K562 (cell line): ENCODE measurements around the gene ADCY5. TPM values are rescaled to one million over a fixed set of nuclear protein-coding genes. Genes with fewer than 3 reads are reported as not detected.

Experiments used
- ATAC-seq: fragments of 200-7000 bp; cut with Tn5 transposase; 3 replicates; pipeline ENCODE4 v1.9.1; 2020; ENCODE audit warnings: moderate library complexity
- BruUV-seq: library from RNA; stranded (reverse); fragments of 400-500 nt; replicated peaks from 2 replicates; lab custom pipeline; 2021; lab: Mats Ljungman, UMichigan
- CTCF ChIA-PET: fragments of 300-600 bp; formaldehyde crosslinking; extraction: SDS; loops from one replicate; lab custom pipeline; 2021; ENCODE audit warnings: low intra/inter-chr PET ratio; lab: Yijun Ruan, JAX
- POLR2A ChIA-PET: fragments of 300-600, 350-650 bp; sonication (Branson Sonifier 250); formaldehyde crosslinking; extraction: SDS; loops from one replicate; lab custom pipeline; 2021; ENCODE audit warnings: antibody characterized with exemption, inconsistent platforms; lab: Yijun Ruan, JAX
- DNase-seq, 4 experiments: peaks; one replicate each; pipeline versions ENCODE4 v3.0.0 to v3.0.0-alpha.2; 2011 to 2018; ENCODE audit warnings: low spot score in 3 of 4, mixed read lengths in 3 of 4; ENCODE audit errors: extremely low read depth in 1 of 4
- FAIRE-seq: peaks from 2 replicates; lab custom pipeline; 2011; peaks lifted over from hg19 to GRCh38; lab: Jason Lieb, UNC
- H2AFZ ChIP-seq: 2 replicates; pipeline ENCODE4 v1.6.0; 2011; ENCODE audit warnings: low read depth, low read length, control low read depth, inconsistent platforms
- H3K27ac ChIP-seq: fragments of 200-600 bp; 3 replicates; pipeline ENCODE4 v1.8.0; 2011; ENCODE audit warnings: low read depth, mild to moderate bottlenecking, control low read depth, inconsistent platforms, low read length, moderate library complexity, mixed read lengths; ENCODE audit errors: extremely low read depth
- H3K27me3 ChIP-seq, 2 experiments: fragments of 300-600 bp in 1 of 2; 2 replicates in 1 of 2; 3 replicates in 1 of 2; pipeline versions ENCODE4 v1.6.0 to v1.8.0; 2011; ENCODE audit warnings: inconsistent platforms in 2 of 2, low read length in 2 of 2, mild to moderate bottlenecking in 1 of 2, mixed read lengths in 1 of 2, moderate library complexity in 1 of 2; ENCODE audit not compliant: control insufficient read depth in 2 of 2, insufficient read depth in 2 of 2
- H3K36me3 ChIP-seq: fragments of 300-600 bp; 3 replicates; pipeline ENCODE4 v1.8.0; 2011; ENCODE audit warnings: mild to moderate bottlenecking, low read length, inconsistent platforms; ENCODE audit not compliant: control insufficient read depth, insufficient read depth
- H3K4me1 ChIP-seq, 2 experiments: fragments of 200-600 bp in 1 of 2; replicated peaks in 1 of 2; 2 replicates in 1 of 2; 3 replicates in 1 of 2; pipeline versions ENCODE4 v1.5.1 to v1.8.0; 2011; ENCODE audit warnings: inconsistent platforms in 2 of 2, low read length in 2 of 2, mild to moderate bottlenecking in 1 of 2, mixed read lengths in 1 of 2, moderate library complexity in 1 of 2; ENCODE audit not compliant: control insufficient read depth in 2 of 2, insufficient read depth in 2 of 2
- H3K4me2 ChIP-seq: 2 replicates; pipeline ENCODE4 v1.6.1; 2011; ENCODE audit warnings: low read length, control low read depth, inconsistent platforms, mixed read lengths; ENCODE audit not compliant: insufficient read depth
- H3K4me3 ChIP-seq: fragments of 200-600 bp; sonication (generic), shearing (Covaris generic); 2 replicates; pipeline ENCODE4 v1.5.1; 2016; ENCODE audit warnings: control low read depth, inconsistent platforms
- H3K79me2 ChIP-seq: fragments of 200-600 bp; 3 replicates; pipeline ENCODE4 v1.8.0; 2011; ENCODE audit warnings: low read length, inconsistent platforms; ENCODE audit not compliant: control insufficient read depth, insufficient read depth
- H3K9ac ChIP-seq, 2 experiments: 2 replicates each; pipeline versions ENCODE4 v1.6.0 to v1.6.1; 2011; ENCODE audit warnings: low read depth in 2 of 2, low read length in 2 of 2, control low read depth in 1 of 2, inconsistent platforms in 1 of 2, mild to moderate bottlenecking in 1 of 2, mixed read lengths in 1 of 2; ENCODE audit not compliant: insufficient read depth in 1 of 2
- H3K9me1 ChIP-seq: one replicate; pipeline ENCODE4 v1.6.0; 2011; ENCODE audit warnings: inconsistent platforms, mild to moderate bottlenecking, low read length, moderate library complexity; ENCODE audit not compliant: control insufficient read depth, insufficient read depth
- H3K9me3 ChIP-seq: replicated peaks from 2 replicates; pipeline ENCODE4 v1.5.1; 2011; ENCODE audit warnings: low read depth, low read length, inconsistent platforms; ENCODE audit not compliant: control insufficient read depth, insufficient read depth
- H4K20me1 ChIP-seq: replicated peaks from 2 replicates; pipeline ENCODE4 v1.6.1; 2011; ENCODE audit warnings: low read length, inconsistent platforms, mixed read lengths; ENCODE audit not compliant: control insufficient read depth, insufficient read depth
- CXXC5 ChIP-seq: fragments of 250-450 bp; sonication (Bioruptor Pico); IDR thresholded peaks from 2 replicates; pipeline ENCODE4 v1.8.0; 2022; ENCODE audit warnings: inconsistent platforms, mild to moderate bottlenecking, moderate library complexity
- ELF4 ChIP-seq: fragments of 450-650 bp; formaldehyde crosslinking; IDR thresholded peaks from 2 replicates; pipeline ENCODE4 v1.4.0; 2022; ENCODE audit warnings: missing genetic modification characterization
- ETV6 ChIP-seq, 3 experiments: fragments of 150-350 bp in 1 of 3; sonication (generic) in 1 of 3; formaldehyde crosslinking in 1 of 3; IDR thresholded peaks; 2 replicates each; pipeline versions ENCODE4 v1.6.1 to v1.8.0; 2014 to 2022; ENCODE audit warnings: borderline replicate concordance in 2 of 3, low read depth in 2 of 3, antibody characterized with exemption in 1 of 3, low read length in 1 of 3, mild to moderate bottlenecking in 1 of 3, missing genetic modification reagents in 1 of 3
- GATA2 ChIP-seq: sonication (generic); formaldehyde crosslinking; IDR thresholded peaks from 2 replicates; pipeline ENCODE4 v1.4.0; 2020; ENCODE audit warnings: mild to moderate bottlenecking, missing genetic modification reagents
- HEY1 ChIP-seq: fragments of 250-450 bp; sonication (Bioruptor Pico); IDR thresholded peaks from 2 replicates; pipeline ENCODE4 v1.5.0; 2020; ENCODE audit warnings: mild to moderate bottlenecking, moderate library complexity, borderline replicate concordance
- KHSRP ChIP-seq: fragments of 450-650 bp; IDR thresholded peaks from 2 replicates; pipeline ENCODE4 v1.6.1; 2017
- KLF1 ChIP-seq: fragments of 450-650 bp; IDR thresholded peaks from 2 replicates; pipeline ENCODE4 v1.6.1; 2016; ENCODE audit warnings: missing genetic modification characterization, missing compliant biosample characterization
- SRSF3 ChIP-seq: fragments of 200-400 bp; formaldehyde crosslinking; IDR thresholded peaks from 2 replicates; pipeline ENCODE4 v1.6.1; 2016; ENCODE audit warnings: mild to moderate bottlenecking, low read length, moderate library complexity; ENCODE audit not compliant: insufficient read depth
- TGIF2 ChIP-seq: sonication (generic); formaldehyde crosslinking; IDR thresholded peaks from 2 replicates; pipeline ENCODE4 v1.8.1; 2022; ENCODE audit warnings: mild to moderate bottlenecking, missing genetic modification reagents, moderate library complexity
- ZNF408 ChIP-seq: fragments of 250-450 bp; sonication (Bioruptor Pico); IDR thresholded peaks from 2 replicates; pipeline ENCODE4 v1.4.0; 2020; ENCODE audit warnings: low read depth, mild to moderate bottlenecking, moderate library complexity
- ZNF696 ChIP-seq: fragments of 250-450 bp; sonication (Bioruptor Pico); conservative IDR thresholded peaks from 2 replicates; pipeline ENCODE4 v1.4.0; 2020; ENCODE audit warnings: mild to moderate bottlenecking, moderate library complexity
- ZNF707 ChIP-seq: fragments of 250-450 bp; sonication (Bioruptor Pico); conservative IDR thresholded peaks from 2 replicates; pipeline ENCODE4 v1.8.0; 2022; ENCODE audit warnings: inconsistent platforms, mild to moderate bottlenecking, moderate library complexity
- WGBS: fragments of 100-300 bp; shearing (Covaris generic); methylation state at CpG from one replicate; pipeline ENCODE4 v1.1.6; 2016; ENCODE audit warnings: low coverage, mixed read lengths; ENCODE audit not compliant: insufficient coverage; ENCODE audit errors: missing lambda C conversion rate; 5-methylcytosine and 5-hydroxymethylcytosine counted together
- in situ Hi-C: fragments of 300-500 bp; cut with MboI; formaldehyde crosslinking; loops from 4 replicates; pipeline ENCODE4 v1.15.0; 2018; ENCODE audit warnings: inconsistent platforms, mixed read lengths
- intact Hi-C: fragments of 100-400 bp; cut with micrococcal nuclease; formaldehyde crosslinking; loops from 2 replicates; pipeline ENCODE4 v1.14.2; 2022
- polyA plus RNA-seq, 8 experiments: library from polyadenylated mRNA; depleted of rRNA in 4 of 8; stranded (reverse) in 5 of 8; unstranded in 3 of 8; fragments of >200 nt; fragmentation: Nextera tagmentation in 2 of 8; fragmentation: Illumina TruSeq in 1 of 8; extraction: Ambion mirVana in 2 of 8; extraction: Trizol in 1 of 8; gene quantifications; 2 replicates each; pipeline versions ENCODE4 v1.2.1 to v1.2.3, GENCODE V29; 2011 to 2014; ENCODE audit warnings: inconsistent platforms in 1 of 8, missing spikeins in 1 of 8
- total RNA-seq, 7 experiments: library from RNA; depleted of rRNA in 6 of 7; stranded (reverse); fragments of >200 nt in 6 of 7; fragmentation: Illumina TruSeq in 2 of 7; extraction: Trizol in 2 of 7; gene quantifications; 2 replicates each; pipeline versions ENCODE4 v1.2.1 to v1.2.3, GENCODE V29; 2011 to 2021; ENCODE audit warnings: low replicate concordance in 1 of 7
- TF ChIP-seq, protein P1 (sequence below): fragments of 250-450 bp; sonication (Bioruptor Pico); IDR thresholded peaks from 2 replicates; pipeline ENCODE4 v1.4.0; 2020; ENCODE audit warnings: mild to moderate bottlenecking
- TF ChIP-seq, protein P2 (sequence below): fragments of 150-350 bp; IDR thresholded peaks from 2 replicates; pipeline ENCODE4 v1.6.1; 2014; ENCODE audit warnings: low read depth, mild to moderate bottlenecking, low read length, borderline replicate concordance
- TF ChIP-seq, protein P3 (sequence below): sonication (generic); formaldehyde crosslinking; IDR thresholded peaks from 2 replicates; pipeline ENCODE4 v1.4.0; 2020; ENCODE audit warnings: mild to moderate bottlenecking, missing genetic modification reagents

Gene ADCY5
- total and polyA plus RNA-seq, 9 of the 15 experiments (the other 6 are each of a cell fraction or from before 2014, with no cell fraction given), result under 0.01 TPM; not detected in 8

DNA sequence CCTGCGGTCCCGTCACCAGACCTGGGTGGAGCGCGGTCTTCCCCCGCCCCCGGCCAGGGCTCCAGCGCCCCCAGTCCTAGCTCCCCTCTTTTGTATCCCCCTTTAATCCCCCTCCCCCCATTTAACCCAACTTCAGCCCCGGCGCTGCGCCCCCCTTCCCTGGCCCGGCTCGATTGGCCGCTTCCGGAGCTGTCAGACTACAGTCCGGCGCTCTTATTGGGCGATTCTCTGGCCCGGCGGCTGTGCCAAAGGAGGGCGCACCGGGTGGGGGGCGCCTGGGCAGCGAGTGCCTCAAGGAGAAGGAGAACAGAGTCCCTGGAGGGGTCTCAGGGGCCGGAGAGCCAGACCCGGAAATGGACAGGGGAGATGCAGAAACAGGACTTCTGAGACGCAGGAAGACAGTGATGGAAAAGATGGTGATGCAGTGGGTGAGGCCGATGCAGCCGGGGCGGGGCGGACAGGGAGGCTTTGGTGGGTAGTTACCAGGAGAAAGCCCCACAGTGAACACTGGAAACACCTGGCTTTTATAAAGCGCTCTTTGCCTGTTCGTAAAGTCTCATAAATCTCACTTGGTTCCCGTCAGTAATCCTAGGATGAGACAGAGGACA is 1.2 kb upstream of the ADCY5 start:
- POLR2A ChIA-PET, result no interaction called here
- no peak for FAIRE-seq
- WGBS, result 25% methylated on average over 8 of the region's 33 CpGs
- TF ChIP-seq ZNF696 (no peak), TGIF2 (CRISPR knock-in tag) (no peak), HEY1 (no peak), KLF1 (tag) (no peak), ZNF408 (CRISPR knock-in tag) (no peak), GATA2 (CRISPR knock-in tag) (no peak), KHSRP (no peak), ETV6 (IDR thresholded peaks at IDR 0.05; ENCODE audit: borderline replicate concordance in 1 of 2, low read depth in 2 of 2, low read length in 1 of 2) (no peak), ETV6 (CRISPR knock-in tag; IDR thresholded peaks at IDR 0.05; ENCODE audit: borderline replicate concordance) (no peak), CXXC5 (CRISPR knock-in tag) (no peak), SRSF3 (no peak), ELF4 (CRISPR knock-in tag) (no peak), ZNF707 (no peak)
- TF ChIP-seq, protein P1, sequence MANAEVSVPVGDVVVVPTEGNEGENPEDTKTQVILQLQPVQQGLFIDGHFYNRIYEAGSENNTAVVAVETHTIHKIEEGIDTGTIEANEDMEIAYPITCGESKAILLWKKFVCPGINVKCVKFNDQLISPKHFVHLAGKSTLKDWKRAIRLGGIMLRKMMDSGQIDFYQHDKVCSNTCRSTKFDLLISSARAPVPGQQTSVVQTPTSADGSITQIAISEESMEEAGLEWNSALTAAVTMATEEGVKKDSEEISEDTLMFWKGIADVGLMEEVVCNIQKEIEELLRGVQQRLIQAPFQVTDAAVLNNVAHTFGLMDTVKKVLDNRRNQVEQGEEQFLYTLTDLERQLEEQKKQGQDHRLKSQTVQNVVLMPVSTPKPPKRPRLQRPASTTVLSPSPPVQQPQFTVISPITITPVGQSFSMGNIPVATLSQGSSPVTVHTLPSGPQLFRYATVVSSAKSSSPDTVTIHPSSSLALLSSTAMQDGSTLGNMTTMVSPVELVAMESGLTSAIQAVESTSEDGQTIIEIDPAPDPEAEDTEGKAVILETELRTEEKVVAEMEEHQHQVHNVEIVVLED (CRISPR knock-in tag), result no peak
- TF ChIP-seq, protein P2, sequence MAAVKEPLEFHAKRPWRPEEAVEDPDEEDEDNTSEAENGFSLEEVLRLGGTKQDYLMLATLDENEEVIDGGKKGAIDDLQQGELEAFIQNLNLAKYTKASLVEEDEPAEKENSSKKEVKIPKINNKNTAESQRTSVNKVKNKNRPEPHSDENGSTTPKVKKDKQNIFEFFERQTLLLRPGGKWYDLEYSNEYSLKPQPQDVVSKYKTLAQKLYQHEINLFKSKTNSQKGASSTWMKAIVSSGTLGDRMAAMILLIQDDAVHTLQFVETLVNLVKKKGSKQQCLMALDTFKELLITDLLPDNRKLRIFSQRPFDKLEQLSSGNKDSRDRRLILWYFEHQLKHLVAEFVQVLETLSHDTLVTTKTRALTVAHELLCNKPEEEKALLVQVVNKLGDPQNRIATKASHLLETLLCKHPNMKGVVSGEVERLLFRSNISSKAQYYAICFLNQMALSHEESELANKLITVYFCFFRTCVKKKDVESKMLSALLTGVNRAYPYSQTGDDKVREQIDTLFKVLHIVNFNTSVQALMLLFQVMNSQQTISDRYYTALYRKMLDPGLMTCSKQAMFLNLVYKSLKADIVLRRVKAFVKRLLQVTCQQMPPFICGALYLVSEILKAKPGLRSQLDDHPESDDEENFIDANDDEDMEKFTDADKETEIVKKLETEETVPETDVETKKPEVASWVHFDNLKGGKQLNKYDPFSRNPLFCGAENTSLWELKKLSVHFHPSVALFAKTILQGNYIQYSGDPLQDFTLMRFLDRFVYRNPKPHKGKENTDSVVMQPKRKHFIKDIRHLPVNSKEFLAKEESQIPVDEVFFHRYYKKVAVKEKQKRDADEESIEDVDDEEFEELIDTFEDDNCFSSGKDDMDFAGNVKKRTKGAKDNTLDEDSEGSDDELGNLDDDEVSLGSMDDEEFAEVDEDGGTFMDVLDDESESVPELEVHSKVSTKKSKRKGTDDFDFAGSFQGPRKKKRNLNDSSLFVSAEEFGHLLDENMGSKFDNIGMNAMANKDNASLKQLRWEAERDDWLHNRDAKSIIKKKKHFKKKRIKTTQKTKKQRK, result no peak
- TF ChIP-seq, protein P3, sequence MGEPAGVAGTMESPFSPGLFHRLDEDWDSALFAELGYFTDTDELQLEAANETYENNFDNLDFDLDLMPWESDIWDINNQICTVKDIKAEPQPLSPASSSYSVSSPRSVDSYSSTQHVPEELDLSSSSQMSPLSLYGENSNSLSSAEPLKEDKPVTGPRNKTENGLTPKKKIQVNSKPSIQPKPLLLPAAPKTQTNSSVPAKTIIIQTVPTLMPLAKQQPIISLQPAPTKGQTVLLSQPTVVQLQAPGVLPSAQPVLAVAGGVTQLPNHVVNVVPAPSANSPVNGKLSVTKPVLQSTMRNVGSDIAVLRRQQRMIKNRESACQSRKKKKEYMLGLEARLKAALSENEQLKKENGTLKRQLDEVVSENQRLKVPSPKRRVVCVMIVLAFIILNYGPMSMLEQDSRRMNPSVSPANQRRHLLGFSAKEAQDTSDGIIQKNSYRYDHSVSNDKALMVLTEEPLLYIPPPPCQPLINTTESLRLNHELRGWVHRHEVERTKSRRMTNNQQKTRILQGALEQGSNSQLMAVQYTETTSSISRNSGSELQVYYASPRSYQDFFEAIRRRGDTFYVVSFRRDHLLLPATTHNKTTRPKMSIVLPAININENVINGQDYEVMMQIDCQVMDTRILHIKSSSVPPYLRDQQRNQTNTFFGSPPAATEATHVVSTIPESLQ, result no peak

More for the DNA sequence above, 1.2 kb upstream of the ADCY5 start:
- in situ Hi-C loops (no loop called here), intact Hi-C loops (no loop called here)
- no TSS peak for BruUV-seq
- H3K79me2 ChIP-seq, result no peaks in the 10 kb centered on the region
- peaks cover 3% of the 10 kb centered on the region for H3K9me1 ChIP-seq
- no peaks in the 10 kb centered on the region for H3K9me3 ChIP-seq
- DNase-seq (no peak), ATAC-seq (no peak)
- no peak overlapping the region for H3K27ac ChIP-seq
- H3K27me3 ChIP-seq, result peaks cover 0 to 10% of the 10 kb centered on the region in 2 experiments; a peak in 2 of 5 replicates
- no peak overlapping the region for H3K4me2 ChIP-seq
- peaks cover 0 to 24% of the 10 kb centered on the region in 2 experiments; a peak in 2 of 5 replicates for H3K4me1 ChIP-seq
- H3K9ac ChIP-seq, result no peak overlapping the region
- no peaks in the 10 kb centered on the region for H3K36me3 ChIP-seq
- H3K4me3 ChIP-seq, result no peak overlapping the region
- no peak overlapping the region for H2AFZ ChIP-seq
- CTCF ChIA-PET, result interaction anchor here (0.7 kb wide), 1 partner anchor 1120 kb away, joined by 4 read pairs; no protein-coding TSS in a partner anchor
- peaks cover 6% of the 10 kb centered on the region; the same call in 1 of the 2 replicates for H4K20me1 ChIP-seq
